GM19438 (cell line): ENCODE data around the gene PGA3.
"Not testable (repeated sequence)": the region's sequence is repeated elsewhere in the genome, so short reads cannot be mapped to it uniquely, and the experiment has no call there.

ENCODE experiments used
- ATAC-seq: cut with Tn5 transposase; IDR thresholded peaks from one replicate; pipeline ENCODE4 v1.9.1; 2021; ENCODE audit warnings: low read depth; ENCODE audit not compliant: unreplicated experiment

The PGA3 gene

DNA sequence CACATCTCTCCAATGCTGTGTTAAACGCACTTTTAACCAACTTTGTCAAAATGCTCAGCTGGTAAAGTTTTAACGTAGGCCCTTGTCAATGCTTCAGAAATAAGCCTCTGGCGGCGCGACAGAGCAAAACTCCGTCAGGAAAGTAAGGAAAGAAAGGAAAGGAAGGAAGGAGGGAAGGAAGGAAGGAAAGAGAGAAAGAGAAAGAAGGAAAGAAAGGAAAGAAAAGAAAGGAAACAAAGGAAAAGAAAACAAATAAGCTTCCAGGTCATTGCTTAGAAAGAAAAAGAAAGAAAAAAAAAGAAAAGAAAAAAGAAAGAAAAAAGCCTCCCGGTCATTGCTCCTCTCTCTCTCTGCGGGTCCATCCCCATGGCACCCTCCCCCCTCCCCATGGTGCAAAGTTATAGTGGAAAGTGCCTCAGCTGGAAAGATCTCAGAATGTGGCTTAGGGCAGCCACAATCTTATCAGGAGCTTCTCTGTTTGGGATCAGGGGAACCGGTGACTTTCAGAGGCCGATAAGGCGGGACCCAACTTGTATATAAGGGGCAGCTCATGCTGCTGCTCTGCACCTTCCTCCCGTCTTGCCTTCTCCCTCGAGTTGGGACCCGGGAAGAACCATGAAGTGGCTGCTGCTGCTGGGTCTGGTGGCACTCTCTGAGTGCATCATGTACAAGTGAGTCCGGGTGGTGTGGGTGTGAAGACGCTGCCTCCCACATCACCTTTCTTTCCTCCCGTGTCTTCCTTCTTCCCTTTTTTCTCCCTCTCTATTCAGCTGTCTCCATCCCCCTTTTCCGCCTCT is at the start of gene PGA3:
Gene PGA3, plus strand, starts transcription at position 566 of the 797 bp plus-strand sequence. Its CDS starts 50 bp downstream, at position 616.
- ATAC-seq: not testable (repeated sequence)

- ATAC-seq: no peak
Measured at GRCh38 chr11:61153593-61154095, 49.7 kb upstream of the PGA3 start.

DNA sequence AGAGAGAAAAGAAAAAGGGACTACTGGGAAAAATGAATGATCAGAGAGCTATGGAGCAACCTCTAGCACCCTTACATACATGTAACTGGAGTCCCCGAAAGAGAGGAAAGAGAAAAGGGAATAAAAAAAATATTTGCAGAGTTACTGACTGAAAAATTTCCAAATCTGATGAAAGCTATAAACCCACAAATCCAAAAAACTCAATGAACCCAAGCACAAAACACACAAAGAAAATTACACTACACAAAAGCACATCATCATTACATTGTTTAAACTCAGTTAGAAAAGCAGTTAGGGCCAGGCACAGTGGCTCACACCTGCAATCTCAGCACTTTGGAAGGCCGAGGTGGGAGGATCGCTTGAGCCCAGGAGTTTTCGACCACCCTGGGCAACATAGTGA is 48.8 kb upstream of the PGA3 start:
- ATAC-seq: no peak

GRCh38 chr11:61155312-61155711 is 48.0 kb upstream of the PGA3 start:
- no peak for ATAC-seq

GRCh38 chr11:61155741-61156140 is 47.6 kb upstream of the PGA3 start:
- ATAC-seq: no peak

- ATAC-seq: no peak
Measured at GRCh38 chr11:61157743-61158142, 45.6 kb upstream of the PGA3 start.

DNA sequence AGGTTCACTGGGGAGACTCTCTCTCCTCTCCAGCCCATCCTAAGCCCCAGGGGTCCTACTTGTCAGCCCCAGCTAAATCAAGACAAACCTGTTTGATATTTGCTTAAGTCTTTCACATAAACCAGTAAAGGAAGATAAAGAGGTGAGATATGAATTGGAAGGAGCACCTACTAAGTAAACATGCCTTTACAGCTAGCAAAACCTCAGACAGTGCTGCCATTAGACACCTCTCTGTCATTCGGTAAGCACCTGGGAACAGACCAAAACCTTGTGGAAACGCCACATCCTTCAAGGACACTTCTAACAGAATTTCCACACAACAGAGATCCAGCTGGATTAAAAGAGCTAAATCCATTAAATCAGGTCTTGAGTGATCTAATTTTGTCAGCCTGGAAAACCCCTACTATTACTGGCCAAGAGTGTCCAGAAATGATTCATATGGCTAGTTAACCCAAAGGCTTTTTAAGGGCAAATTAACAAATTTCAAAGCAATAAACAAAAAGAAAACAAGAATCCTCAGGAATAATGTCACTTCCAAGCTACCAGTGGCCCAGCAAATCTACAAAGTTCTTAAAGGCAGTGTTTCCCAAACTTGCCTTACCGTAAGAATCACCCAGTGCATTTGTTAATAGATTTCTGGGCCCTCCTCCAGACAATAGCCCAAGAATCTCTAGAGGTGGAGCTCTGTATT is 44.5 kb upstream of the PGA3 start:
- ATAC-seq: no peak

- ATAC-seq: no peak
Measured at GRCh38 chr11:61160487-61161189, 42.7 kb upstream of the PGA3 start.

DNA sequence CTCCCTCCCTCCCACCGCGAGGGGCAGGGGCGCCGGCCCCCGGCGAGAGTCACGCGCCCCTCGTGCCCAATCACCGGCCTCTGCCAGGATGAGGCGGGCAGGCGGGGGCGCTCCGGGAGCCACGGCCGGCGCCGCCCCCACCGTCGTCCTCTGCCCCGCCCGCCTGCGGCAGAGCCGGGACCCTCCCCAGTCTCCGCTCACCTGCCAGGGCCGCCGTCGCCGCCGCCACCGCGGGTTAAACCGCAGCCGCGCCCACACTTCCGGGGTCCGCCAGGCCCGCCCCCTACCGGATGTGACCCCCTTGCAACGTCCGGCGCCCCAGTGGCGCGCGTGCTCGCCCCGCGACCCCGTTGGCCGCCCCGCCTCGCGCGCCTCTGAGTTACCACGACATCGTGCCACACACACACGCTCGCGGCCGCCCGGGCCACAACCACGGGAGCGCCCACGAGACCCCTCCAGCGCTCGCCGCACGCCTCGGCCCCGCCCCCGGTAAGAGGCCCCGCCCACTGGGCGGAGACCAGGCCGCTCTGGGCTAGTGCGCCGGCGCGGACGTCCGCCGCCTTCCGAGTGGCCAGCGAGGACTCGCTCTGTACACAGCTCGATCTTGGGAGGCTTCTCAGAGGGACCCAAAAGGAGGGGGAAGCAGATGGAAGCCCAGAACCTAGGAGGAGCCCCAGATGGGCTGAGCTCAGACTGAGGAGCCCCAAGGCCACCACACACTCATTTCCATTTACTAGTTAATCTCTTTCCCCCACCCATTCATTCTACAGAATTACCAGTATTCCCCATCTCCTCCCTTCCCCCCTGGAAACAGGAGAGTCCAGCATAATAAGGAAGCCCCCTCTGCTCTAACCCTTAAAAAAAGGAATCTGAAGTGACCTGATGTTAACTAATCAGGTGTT is 41.9 kb upstream of the PGA3 start, which contains the start of gene VPS37C:
Gene VPS37C, minus strand, starts transcription at position 237 of the 902 bp plus-strand sequence. CDS start 22,597 bp downstream, outside the sequence.
- peak; percentile 74 for ATAC-seq

GRCh38 chr11:61162092-61162941 is 41.0 kb upstream of the PGA3 start:
- no peak for ATAC-seq

DNA sequence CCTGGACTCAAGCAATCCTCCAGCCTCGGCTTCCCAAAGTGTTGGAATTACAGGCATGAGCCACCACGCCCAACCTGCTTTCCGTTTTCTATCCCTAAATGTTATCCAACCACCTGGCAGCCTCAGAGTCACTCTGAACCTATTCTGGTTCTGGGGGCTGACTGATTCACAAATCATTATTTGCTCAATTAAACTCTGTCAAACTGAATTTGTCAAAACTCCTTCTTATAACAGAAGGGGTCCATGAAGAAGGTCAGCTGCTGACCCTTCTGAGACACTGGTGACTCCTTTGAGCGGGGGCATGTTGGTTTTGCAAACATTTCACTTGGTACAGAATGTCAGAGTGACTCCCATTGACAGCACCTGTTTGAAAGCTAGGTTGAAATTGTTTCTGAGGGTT is 40.3 kb upstream of the PGA3 start:
- ATAC-seq: no peak

GRCh38 chr11:61163714-61164605 is 39.4 kb upstream of the PGA3 start:
- ATAC-seq: no peak

GRCh38 chr11:61164606-61165424 is 38.5 kb upstream of the PGA3 start:
- no peak for ATAC-seq

DNA sequence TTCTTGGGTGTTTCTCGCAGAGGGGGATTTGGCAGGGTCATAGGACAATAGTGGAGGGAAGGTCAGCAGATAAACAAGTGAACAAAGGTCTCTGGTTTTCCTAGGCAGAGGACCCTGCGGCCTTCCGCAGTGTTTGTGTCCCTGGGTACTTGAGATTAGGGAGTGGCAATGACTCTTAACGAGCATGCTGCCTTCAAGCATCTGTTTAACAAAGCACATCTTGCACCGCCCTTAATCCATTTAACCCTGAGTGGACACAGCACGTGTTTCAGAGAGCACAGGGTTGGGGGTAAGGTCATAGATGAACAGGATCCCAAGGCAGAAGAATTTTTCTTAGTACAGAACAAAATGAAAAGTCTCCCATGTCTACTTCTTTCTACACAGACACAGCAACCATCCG is 37.5 kb upstream of the PGA3 start:
- ATAC-seq: not testable (repeated sequence)

- not testable (repeated sequence) for ATAC-seq
Measured at GRCh38 chr11:61166331-61166730, 37.0 kb upstream of the PGA3 start.

DNA sequence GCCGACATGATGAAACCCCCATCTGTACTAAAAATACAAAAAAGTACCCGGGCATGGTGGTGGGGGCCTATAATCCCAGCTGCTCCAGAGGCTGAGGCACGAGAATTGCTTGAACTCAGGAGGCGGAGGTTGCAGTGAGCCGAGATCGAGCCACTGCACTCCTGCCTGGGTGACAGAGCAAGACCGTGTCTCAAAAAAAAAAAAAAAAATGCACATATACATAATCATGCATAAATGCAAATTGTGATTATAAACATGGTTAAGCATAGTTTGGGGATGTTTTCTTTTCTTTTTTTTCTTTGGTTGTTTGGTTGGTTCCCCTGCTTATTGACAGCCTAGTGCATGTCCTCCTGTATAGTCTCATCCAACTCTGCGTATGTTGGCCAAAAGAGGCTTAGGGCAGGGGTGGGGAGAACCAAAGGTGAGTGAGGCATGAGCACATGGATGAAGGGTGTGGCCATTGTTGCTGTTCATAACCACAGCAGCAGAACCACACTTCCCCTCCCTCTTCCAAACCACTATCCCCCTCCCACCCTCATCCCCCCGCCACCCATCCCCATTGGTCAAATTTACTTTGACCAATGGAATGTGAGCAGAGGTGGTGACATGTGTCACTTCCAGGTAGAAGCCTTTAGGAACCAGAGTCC is 35.1 kb upstream of the PGA3 start:
- ATAC-seq: no peak

DNA sequence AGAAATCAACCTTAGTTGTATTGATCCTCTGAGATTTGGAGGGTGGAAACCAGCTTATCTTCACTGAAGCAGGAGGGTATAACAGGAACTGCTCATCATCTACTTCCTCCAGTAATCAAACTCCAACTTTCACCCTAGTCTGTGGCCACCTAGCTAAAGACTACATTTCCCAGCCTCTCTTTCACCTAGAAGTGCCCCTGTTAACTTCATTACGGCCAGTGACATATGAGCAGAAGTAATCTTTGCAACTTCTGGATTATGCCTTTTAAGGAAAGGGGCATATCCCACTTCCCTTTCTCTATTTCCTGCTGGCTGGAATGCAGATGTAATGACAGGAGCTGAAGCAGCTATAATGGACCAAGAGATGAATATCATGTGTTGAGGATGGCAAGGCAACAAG is 34.5 kb upstream of the PGA3 start:
- no peak for ATAC-seq
